Sigmoid colon (tissue), 4 donors: Measurements from ENCODE around the gene MINPP1.

Experiments
- CTCF ChIP-seq, 4 experiments: fragments of 450-650 bp in 3 of 4; fragments of 200-600 bp in 1 of 4; IDR thresholded peaks; one replicate each; pipeline ENCODE4 v1.5.1; 2016 to 2019; ENCODE audit warnings: antibody characterized with exemption in 4 of 4, mild to moderate bottlenecking in 3 of 4, moderate library complexity in 2 of 4
- POLR2AphosphoS5 ChIP-seq, 4 donors: sonication (generic); formaldehyde crosslinking; IDR thresholded peaks; one replicate each; pipeline ENCODE4 v1.6.1; 2017; ENCODE audit warnings: antibody characterized with exemption in 4 of 4

- TF ChIP-seq POLR2AphosphoS5 (IDR thresholded peaks at IDR 0.05) (no peak), CTCF (IDR thresholded peaks at IDR 0.05) (no peak)
These were observed 6.8 kb downstream of the MINPP1 start for GRCh38 chr10:87511526-87511925.
